DND-41 (cell line): ENCODE measurements around the gene LY6G5C.

ENCODE experiments used
- ATAC-seq: fragments of 200-7000 bp; cut with Tn5 transposase; 3 replicates; pipeline ENCODE4 v1.9.1; 2021; ENCODE audit warnings: low read depth; ENCODE audit not compliant: insufficient read depth
- DNase-seq: peaks from one replicate; pipeline ENCODE4 v3.0.0-alpha.2; 2020
- H2AFZ ChIP-seq: 2 replicates; pipeline ENCODE4 v1.6.0; 2012; ENCODE audit warnings: low read depth, low read length
- H3K27ac ChIP-seq: 2 replicates; pipeline ENCODE4 v1.5.1; 2012; ENCODE audit warnings: low read length, inconsistent platforms
- H3K27me3 ChIP-seq: fragments of 200-600 bp; sonication (generic); 2 replicates; pipeline ENCODE4 v1.6.0; 2012; ENCODE audit warnings: low read length, mild to moderate bottlenecking, inconsistent platforms; ENCODE audit not compliant: insufficient read depth, poor library complexity
- H3K36me3 ChIP-seq: 2 replicates; pipeline ENCODE4 v1.5.1; 2012; ENCODE audit warnings: low read length, inconsistent platforms; ENCODE audit not compliant: insufficient read depth
- H3K4me1 ChIP-seq: 2 replicates; pipeline ENCODE4 v1.5.1; 2012; ENCODE audit warnings: mild to moderate bottlenecking, low read length; ENCODE audit not compliant: insufficient read depth
- H3K4me2 ChIP-seq: 2 replicates; pipeline ENCODE4 v1.6.0; 2012; ENCODE audit warnings: mild to moderate bottlenecking, moderate library complexity, low read length, inconsistent platforms; ENCODE audit not compliant: insufficient read depth
- H3K4me3 ChIP-seq, 2 experiments: fragments of 200-600 bp in 1 of 2; shearing (Covaris generic) in 1 of 2; 2 replicates each; pipeline ENCODE4 v1.5.1; 2012 to 2016; ENCODE audit warnings: inconsistent platforms in 2 of 2, low read length in 2 of 2, mild to moderate bottlenecking in 2 of 2, low read depth in 1 of 2, moderate library complexity in 1 of 2
- H3K79me2 ChIP-seq: 2 replicates; pipeline ENCODE4 v1.6.0; 2012; ENCODE audit warnings: low read length, inconsistent platforms; ENCODE audit not compliant: insufficient read depth
- H3K9ac ChIP-seq: 2 replicates; pipeline ENCODE4 v1.6.0; 2012; ENCODE audit warnings: low read depth, mild to moderate bottlenecking, inconsistent platforms, low read length, moderate library complexity
- H3K9me3 ChIP-seq: 2 replicates; pipeline ENCODE4 v1.5.1; 2012; ENCODE audit warnings: low read length, moderate library complexity, mild to moderate bottlenecking, inconsistent platforms; ENCODE audit not compliant: insufficient read depth, severe bottlenecking
- H4K20me1 ChIP-seq: 2 replicates; pipeline ENCODE4 v1.6.0; 2012; ENCODE audit warnings: low read length; ENCODE audit not compliant: insufficient read depth
- EZH2 ChIP-seq: IDR thresholded peaks from 3 replicates; pipeline ENCODE4 v1.6.1; 2012; ENCODE audit warnings: borderline replicate concordance, low read depth, mild to moderate bottlenecking, moderate library complexity, low read length, inconsistent platforms; ENCODE audit not compliant: severe bottlenecking
- TF ChIP-seq, protein P1 (sequence below): IDR thresholded peaks from 2 replicates; pipeline ENCODE4 v1.5.1; 2012; ENCODE audit warnings: borderline replicate concordance, low read length, moderate library complexity, mild to moderate bottlenecking; ENCODE audit not compliant: poor library complexity, severe bottlenecking; ENCODE audit errors: extremely low read depth

LY6G5C gene

GRCh38 chr6:31722173-31722572 is 41.3 kb upstream of the LY6G5C start:
- Histone ChIP-seq H3K4me3 (no peak overlapping the region), H3K27ac (no peak overlapping the region), H3K4me1 (peaks cover 4% of the 10 kb centered on the region), H3K36me3 (peaks cover 7% of the 10 kb centered on the region), H3K9ac (no peak overlapping the region), H3K9me3 (no peaks in the 10 kb centered on the region), H3K4me2 (no peak overlapping the region), H3K27me3 (no peaks in the 10 kb centered on the region), H4K20me1 (no peaks in the 10 kb centered on the region), H2AFZ (no peak overlapping the region), H3K79me2 (no peaks in the 10 kb centered on the region)
- no peak for ATAC-seq
- no peak for TF ChIP-seq EZH2
- TF ChIP-seq, protein P1, sequence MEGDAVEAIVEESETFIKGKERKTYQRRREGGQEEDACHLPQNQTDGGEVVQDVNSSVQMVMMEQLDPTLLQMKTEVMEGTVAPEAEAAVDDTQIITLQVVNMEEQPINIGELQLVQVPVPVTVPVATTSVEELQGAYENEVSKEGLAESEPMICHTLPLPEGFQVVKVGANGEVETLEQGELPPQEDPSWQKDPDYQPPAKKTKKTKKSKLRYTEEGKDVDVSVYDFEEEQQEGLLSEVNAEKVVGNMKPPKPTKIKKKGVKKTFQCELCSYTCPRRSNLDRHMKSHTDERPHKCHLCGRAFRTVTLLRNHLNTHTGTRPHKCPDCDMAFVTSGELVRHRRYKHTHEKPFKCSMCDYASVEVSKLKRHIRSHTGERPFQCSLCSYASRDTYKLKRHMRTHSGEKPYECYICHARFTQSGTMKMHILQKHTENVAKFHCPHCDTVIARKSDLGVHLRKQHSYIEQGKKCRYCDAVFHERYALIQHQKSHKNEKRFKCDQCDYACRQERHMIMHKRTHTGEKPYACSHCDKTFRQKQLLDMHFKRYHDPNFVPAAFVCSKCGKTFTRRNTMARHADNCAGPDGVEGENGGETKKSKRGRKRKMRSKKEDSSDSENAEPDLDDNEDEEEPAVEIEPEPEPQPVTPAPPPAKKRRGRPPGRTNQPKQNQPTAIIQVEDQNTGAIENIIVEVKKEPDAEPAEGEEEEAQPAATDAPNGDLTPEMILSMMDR = no peak
- DNase-seq = no peak

GRCh38 chr6:31721351-31722020 is 40.6 kb upstream of the LY6G5C start, which contains the start of gene LY6G6C:
Gene LY6G6C (minus strand): TSS chr6:31721746. CDS start chr6:31721679, 67 bp downstream.
- DNase-seq = no peak
- Histone ChIP-seq H2AFZ (no peak within 1 kb of the TSS), H3K27me3 (no peaks in the 10 kb centered on the region), H3K9me3 (no peaks in the 10 kb centered on the region), H3K9ac (no peak within 1 kb of the TSS), H3K4me2 (no peak within 1 kb of the TSS), H3K27ac (no peak within 1 kb of the TSS), H3K4me3 (no peak within 1 kb of the TSS), H3K36me3 (no peaks in the 10 kb centered on the region), H3K79me2 (no peaks in the 10 kb centered on the region), H4K20me1 (no peaks in the 10 kb centered on the region), H3K4me1 (peaks cover 4% of the 10 kb centered on the region)
- no peak for ATAC-seq
- no peak for TF ChIP-seq EZH2
- TF ChIP-seq, protein P1 = no peak

DNA sequence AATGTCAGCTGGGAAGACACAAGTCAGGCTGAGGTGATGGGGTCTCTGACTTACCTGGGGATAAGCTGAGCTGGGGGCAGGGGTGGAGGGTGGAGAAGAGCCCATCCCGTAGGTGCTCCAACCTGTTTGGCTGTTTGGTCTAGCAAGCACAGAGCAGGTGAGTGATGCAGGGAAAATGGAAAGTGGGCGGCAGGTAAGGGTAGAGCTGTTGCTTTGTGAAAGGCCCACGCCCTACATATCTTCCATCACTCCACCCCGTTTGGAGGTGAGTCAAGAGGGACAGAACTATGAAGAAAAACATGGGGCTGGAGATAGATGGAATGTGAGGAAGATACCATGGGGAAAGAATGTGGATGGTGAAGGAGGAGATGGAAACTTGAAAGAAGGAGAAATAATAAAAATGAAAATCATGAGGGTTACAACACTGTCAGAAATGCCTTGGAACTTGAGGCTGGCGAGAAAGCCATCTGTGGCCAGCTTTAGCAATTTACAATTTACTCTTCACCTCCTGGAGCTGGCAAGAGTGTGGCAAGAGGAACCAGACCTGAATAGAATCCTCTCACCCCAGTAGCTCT is 39.4 kb upstream of the LY6G5C start:
- Histone ChIP-seq H3K9ac (no peak overlapping the region), H3K36me3 (no peaks in the 10 kb centered on the region), H3K4me3 (no peak overlapping the region), H3K4me1 (peaks cover 4% of the 10 kb centered on the region), H3K27ac (no peak overlapping the region), H3K9me3 (no peaks in the 10 kb centered on the region), H3K4me2 (no peak overlapping the region), H4K20me1 (no peaks in the 10 kb centered on the region), H3K27me3 (no peaks in the 10 kb centered on the region), H3K79me2 (no peaks in the 10 kb centered on the region), H2AFZ (no peak overlapping the region)
- no peak for ATAC-seq
- TF ChIP-seq, protein P1 = no peak
- no peak for TF ChIP-seq EZH2
- DNase-seq = no peak
